DND-41 (cell line): ENCODE results near the gene POM121L2.

ENCODE experiments used
- ATAC-seq: fragments of 200-7000 bp; cut with Tn5 transposase; 3 replicates; pipeline ENCODE4 v1.9.1; 2021; ENCODE audit warnings: low read depth; ENCODE audit not compliant: insufficient read depth
- DNase-seq: peaks from one replicate; pipeline ENCODE4 v3.0.0-alpha.2; 2020
- H2AFZ ChIP-seq: 2 replicates; pipeline ENCODE4 v1.6.0; 2012; ENCODE audit warnings: low read depth, low read length
- H3K27ac ChIP-seq: 2 replicates; pipeline ENCODE4 v1.5.1; 2012; ENCODE audit warnings: low read length, inconsistent platforms
- H3K27me3 ChIP-seq: fragments of 200-600 bp; sonication (generic); 2 replicates; pipeline ENCODE4 v1.6.0; 2012; ENCODE audit warnings: low read length, mild to moderate bottlenecking, inconsistent platforms; ENCODE audit not compliant: insufficient read depth, poor library complexity
- H3K36me3 ChIP-seq: 2 replicates; pipeline ENCODE4 v1.5.1; 2012; ENCODE audit warnings: low read length, inconsistent platforms; ENCODE audit not compliant: insufficient read depth
- H3K4me1 ChIP-seq: 2 replicates; pipeline ENCODE4 v1.5.1; 2012; ENCODE audit warnings: mild to moderate bottlenecking, low read length; ENCODE audit not compliant: insufficient read depth
- H3K4me2 ChIP-seq: 2 replicates; pipeline ENCODE4 v1.6.0; 2012; ENCODE audit warnings: mild to moderate bottlenecking, moderate library complexity, low read length, inconsistent platforms; ENCODE audit not compliant: insufficient read depth
- H3K4me3 ChIP-seq, 2 experiments: fragments of 200-600 bp in 1 of 2; shearing (Covaris generic) in 1 of 2; 2 replicates each; pipeline ENCODE4 v1.5.1; 2012 to 2016; ENCODE audit warnings: inconsistent platforms in 2 of 2, low read length in 2 of 2, mild to moderate bottlenecking in 2 of 2, low read depth in 1 of 2, moderate library complexity in 1 of 2
- H3K79me2 ChIP-seq: 2 replicates; pipeline ENCODE4 v1.6.0; 2012; ENCODE audit warnings: low read length, inconsistent platforms; ENCODE audit not compliant: insufficient read depth
- H3K9ac ChIP-seq: 2 replicates; pipeline ENCODE4 v1.6.0; 2012; ENCODE audit warnings: low read depth, mild to moderate bottlenecking, inconsistent platforms, low read length, moderate library complexity
- H3K9me3 ChIP-seq: 2 replicates; pipeline ENCODE4 v1.5.1; 2012; ENCODE audit warnings: low read length, moderate library complexity, mild to moderate bottlenecking, inconsistent platforms; ENCODE audit not compliant: insufficient read depth, severe bottlenecking
- H4K20me1 ChIP-seq: 2 replicates; pipeline ENCODE4 v1.6.0; 2012; ENCODE audit warnings: low read length; ENCODE audit not compliant: insufficient read depth
- EZH2 ChIP-seq: IDR thresholded peaks from 3 replicates; pipeline ENCODE4 v1.6.1; 2012; ENCODE audit warnings: borderline replicate concordance, low read depth, mild to moderate bottlenecking, moderate library complexity, low read length, inconsistent platforms; ENCODE audit not compliant: severe bottlenecking
- TF ChIP-seq, protein P1 (sequence below): IDR thresholded peaks from 2 replicates; pipeline ENCODE4 v1.5.1; 2012; ENCODE audit warnings: borderline replicate concordance, low read length, moderate library complexity, mild to moderate bottlenecking; ENCODE audit not compliant: poor library complexity, severe bottlenecking; ENCODE audit errors: extremely low read depth

The POM121L2 gene

DNA sequence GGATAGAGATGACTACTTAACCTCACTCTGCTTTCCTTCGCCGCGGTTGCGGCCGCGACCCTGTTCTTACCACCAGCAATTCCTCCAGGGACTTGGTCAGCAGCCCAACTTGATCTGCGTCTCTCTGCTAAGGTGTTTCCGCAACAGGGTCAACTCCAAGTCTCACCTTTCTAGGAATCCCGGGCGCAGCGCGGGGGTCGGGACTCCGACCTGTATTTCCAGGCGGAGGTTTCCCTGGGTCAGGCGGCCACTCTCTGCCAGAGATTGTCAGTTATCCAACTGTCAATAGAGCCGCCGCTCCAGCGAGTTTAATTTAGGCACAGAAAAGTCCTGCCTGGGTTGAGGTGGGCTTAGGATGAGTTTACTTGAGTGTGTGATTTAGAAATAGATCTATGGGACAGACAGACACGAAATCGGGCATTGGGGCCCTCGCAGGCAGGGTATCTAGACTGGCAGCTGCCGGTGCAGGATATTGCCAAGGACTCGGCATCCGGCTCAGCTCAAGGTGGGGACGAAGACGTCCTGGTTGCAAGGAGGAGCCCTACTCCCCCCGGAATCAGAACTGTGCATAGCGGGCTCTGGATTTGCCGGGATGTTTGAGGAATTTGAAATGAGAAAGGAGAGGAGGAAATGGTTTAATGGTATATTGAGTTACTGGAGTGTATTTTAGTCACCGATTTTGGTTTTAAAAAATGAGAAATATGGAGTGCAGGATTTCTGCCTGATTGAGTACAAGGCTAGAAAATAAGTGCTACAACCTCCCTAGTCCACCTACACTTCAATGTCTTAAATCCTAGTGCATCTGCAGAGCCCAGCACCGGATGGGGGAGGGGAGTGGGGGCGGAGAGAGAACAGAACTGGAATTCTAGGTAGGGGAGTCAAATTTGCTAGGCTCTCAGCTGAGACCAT, 23.7 kb downstream of the POM121L2 start:
- DNase-seq (no peak), ATAC-seq (no peak)
- Histone ChIP-seq H3K4me2 (no peak overlapping the region), H3K36me3 (no peaks in the 10 kb centered on the region), H4K20me1 (no peaks in the 10 kb centered on the region), H3K4me3 (no peak overlapping the region), H3K9me3 (no peaks in the 10 kb centered on the region), H3K79me2 (no peaks in the 10 kb centered on the region), H3K27me3 (peaks cover 3% of the 10 kb centered on the region), H3K27ac (no peak overlapping the region), H2AFZ (no peak overlapping the region), H3K9ac (no peak overlapping the region), H3K4me1 (no peaks in the 10 kb centered on the region)
- TF ChIP-seq, protein P1, sequence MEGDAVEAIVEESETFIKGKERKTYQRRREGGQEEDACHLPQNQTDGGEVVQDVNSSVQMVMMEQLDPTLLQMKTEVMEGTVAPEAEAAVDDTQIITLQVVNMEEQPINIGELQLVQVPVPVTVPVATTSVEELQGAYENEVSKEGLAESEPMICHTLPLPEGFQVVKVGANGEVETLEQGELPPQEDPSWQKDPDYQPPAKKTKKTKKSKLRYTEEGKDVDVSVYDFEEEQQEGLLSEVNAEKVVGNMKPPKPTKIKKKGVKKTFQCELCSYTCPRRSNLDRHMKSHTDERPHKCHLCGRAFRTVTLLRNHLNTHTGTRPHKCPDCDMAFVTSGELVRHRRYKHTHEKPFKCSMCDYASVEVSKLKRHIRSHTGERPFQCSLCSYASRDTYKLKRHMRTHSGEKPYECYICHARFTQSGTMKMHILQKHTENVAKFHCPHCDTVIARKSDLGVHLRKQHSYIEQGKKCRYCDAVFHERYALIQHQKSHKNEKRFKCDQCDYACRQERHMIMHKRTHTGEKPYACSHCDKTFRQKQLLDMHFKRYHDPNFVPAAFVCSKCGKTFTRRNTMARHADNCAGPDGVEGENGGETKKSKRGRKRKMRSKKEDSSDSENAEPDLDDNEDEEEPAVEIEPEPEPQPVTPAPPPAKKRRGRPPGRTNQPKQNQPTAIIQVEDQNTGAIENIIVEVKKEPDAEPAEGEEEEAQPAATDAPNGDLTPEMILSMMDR, result no peak
- no peak for TF ChIP-seq EZH2

DNA sequence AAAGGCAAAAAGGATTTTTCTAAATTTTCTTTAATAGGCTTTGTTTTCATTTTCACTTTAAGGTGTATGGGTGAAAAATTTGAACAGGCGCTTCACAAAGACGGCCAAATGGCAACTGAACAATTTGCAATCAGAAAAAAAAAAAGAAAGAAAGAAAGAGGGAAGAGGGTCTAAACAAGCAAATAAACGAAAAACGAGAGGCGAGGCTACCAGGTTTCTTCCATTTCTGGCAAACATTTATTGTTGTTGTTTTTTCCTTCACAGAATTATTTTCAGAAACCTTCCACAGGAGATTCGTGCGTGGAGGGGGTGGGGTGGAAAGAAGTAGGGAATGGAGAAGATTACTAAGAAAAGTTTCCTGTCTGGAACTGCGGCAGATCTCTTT, 24.3 kb downstream of the POM121L2 start:
- Histone ChIP-seq H3K9ac (no peak overlapping the region), H3K79me2 (no peaks in the 10 kb centered on the region), H3K4me1 (no peaks in the 10 kb centered on the region), H3K27me3 (peaks cover 3% of the 10 kb centered on the region), H3K27ac (no peak overlapping the region), H2AFZ (no peak overlapping the region), H4K20me1 (no peaks in the 10 kb centered on the region), H3K4me3 (no peak overlapping the region), H3K4me2 (no peak overlapping the region), H3K36me3 (no peaks in the 10 kb centered on the region), H3K9me3 (no peaks in the 10 kb centered on the region)
- ATAC-seq, result no peak
- no peak for DNase-seq
- TF ChIP-seq, protein P1, result no peak
- TF ChIP-seq EZH2, result no peak

DNA sequence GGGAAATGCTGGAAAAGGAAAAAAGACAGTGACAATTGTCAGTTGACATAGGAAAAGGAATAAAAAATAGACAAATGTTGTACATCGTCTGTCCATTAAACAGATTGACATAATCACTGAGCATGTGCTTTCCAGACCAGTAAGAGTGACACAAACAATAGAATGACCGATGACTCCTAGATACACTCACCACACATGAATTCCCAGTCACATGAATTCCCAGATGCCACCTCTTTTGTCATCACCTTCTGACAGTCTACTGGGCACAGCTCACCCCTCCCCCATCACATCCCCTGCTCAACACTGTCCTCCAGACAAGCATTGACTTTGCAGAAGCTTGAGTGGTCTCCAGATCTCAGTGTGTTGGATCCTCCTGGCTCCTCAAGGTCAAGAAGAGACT, 25.9 kb downstream of the POM121L2 start:
- no peak overlapping the region for H3K9ac ChIP-seq
- no peaks in the 10 kb centered on the region for H3K36me3 ChIP-seq
- H3K4me1 ChIP-seq, result no peaks in the 10 kb centered on the region
- no peak for DNase-seq
- H4K20me1 ChIP-seq, result no peaks in the 10 kb centered on the region
- no peak for ATAC-seq
- no peak overlapping the region for H3K4me2 ChIP-seq
- H3K4me3 ChIP-seq, result no peak overlapping the region
- TF ChIP-seq EZH2, result no peak
- TF ChIP-seq, protein P1, result no peak
- no peaks in the 10 kb centered on the region for H3K79me2 ChIP-seq
- no peak overlapping the region for H2AFZ ChIP-seq
- peaks cover 3% of the 10 kb centered on the region for H3K27me3 ChIP-seq
- H3K9me3 ChIP-seq, result no peaks in the 10 kb centered on the region
- H3K27ac ChIP-seq, result no peak overlapping the region
